SW 1271 (cell line): ENCODE measurements around the gene TMEM253.
A peak's percentile ranks its signal among the peaks of the same experiment; 100 is the strongest.

Source experiments
- DNase-seq, 2 experiments: peaks; one replicate each; lab custom pipeline; 2025; lab: John Stamatoyannopoulos, UW

TMEM253 gene

GRCh38 chr14:21105095-21105494 is 4.2 kb downstream of the TMEM253 start:
- no peak for DNase-seq

DNA sequence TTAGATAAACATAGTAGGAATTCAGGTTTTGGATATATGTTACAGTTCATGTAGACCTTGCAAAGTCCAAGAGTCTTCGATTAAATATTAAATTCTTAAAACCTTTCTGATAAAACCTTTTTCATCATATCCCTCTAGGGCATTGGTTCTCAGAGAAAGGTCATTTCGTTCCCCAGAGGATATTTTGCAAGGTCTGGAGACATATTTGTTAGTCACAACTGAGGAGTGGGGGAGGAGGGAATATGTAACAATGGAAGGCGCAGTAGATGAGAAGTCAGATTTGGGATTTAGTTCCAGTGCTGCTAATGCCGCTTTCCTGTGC is 5.3 kb downstream of the TMEM253 start:
- no peak for DNase-seq

DNA sequence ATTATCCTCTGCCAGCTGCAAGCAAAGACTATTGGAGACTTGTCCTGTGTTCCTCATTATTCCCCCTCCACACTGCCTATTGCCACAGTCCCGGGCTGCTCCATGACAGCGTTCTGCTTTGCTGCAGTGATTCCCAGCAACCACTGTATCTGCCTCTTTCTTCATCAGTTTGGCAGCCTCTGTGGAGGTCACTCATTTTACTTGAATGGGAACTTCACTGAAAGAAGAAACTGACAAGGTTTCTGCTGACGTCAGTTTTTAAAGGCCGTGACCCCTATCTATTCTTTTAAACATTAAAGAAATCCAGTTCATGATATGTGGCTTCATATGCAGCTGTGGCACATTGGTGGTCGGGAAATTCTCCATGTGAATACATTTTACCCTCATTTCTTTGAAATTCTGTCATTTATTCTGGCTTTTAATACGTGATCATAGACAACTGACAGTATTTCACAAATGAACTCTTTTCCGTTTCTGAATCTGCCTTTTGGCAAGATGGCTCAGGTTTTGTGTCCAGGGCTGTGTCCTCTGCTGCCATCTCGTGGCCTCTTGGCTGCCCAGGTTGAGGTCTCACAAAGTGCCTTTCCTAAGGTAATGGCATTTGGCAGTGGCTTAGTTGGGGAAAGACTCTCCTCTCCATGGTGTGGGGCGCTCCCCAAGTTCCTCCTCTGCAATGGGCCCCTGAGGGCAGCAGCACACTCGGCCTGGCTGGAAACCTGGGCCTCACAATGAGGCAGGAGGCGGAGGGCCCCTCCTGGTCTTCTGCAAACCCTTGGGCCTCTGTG is 5.8 kb downstream of the TMEM253 start:
- DNase-seq = peak; percentile 36 to 74

- no peak for DNase-seq
Observed at GRCh38 chr14:21107283-21107800, 6.5 kb downstream of the TMEM253 start.

GRCh38 chr14:21108791-21109190 is 7.9 kb downstream of the TMEM253 start:
- no peak for DNase-seq

GRCh38 chr14:21109377-21110138 is 8.7 kb downstream of the TMEM253 start:
- DNase-seq = no peak

- no peak for DNase-seq
Observed at GRCh38 chr14:21112255-21112654, 11.4 kb downstream of the TMEM253 start.

DNA sequence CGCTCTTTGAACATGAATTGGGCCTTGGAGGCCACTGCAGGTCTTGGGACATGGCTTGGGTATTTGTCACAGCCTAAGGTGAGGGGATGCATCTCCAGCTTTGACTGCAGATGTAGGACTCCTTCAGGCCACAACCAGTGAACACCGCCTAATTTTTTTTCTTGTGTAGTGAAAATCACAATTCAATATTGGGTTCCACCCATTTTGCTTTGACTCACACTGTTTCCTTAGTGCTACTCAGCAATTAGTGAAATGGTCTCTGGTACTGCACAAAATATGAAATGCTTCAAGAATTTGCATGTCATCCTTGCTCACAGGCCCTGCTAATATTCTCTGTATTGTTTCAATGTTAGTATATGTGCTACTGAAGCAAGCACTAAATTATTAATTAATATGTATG is 12.5 kb downstream of the TMEM253 start:
- no peak for DNase-seq

DNA sequence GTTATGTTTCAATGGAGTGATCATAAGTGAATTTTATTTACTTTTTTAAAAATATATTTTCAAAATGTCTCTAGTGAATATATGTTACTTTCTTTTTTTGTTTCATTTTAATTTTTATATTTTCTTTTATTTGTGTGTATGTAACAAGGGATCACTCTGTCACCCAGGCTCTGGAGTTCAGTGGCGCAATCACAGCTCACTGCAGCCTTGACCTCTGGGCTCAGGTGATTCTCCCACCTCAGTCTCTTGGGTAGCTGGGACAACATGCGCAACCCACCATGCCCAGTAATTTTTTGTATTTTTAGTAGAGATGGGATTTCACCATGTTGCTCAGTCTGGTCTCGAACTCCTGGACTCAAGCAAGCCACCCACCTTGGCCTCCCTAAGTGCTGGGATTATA is 18.1 kb downstream of the TMEM253 start:
- no peak for DNase-seq

GRCh38 chr14:21120686-21121085 is 19.8 kb downstream of the TMEM253 start:
- no peak for DNase-seq

- no peak for DNase-seq
Observed at GRCh38 chr14:21121122-21121521, 20.3 kb downstream of the TMEM253 start.

DNA sequence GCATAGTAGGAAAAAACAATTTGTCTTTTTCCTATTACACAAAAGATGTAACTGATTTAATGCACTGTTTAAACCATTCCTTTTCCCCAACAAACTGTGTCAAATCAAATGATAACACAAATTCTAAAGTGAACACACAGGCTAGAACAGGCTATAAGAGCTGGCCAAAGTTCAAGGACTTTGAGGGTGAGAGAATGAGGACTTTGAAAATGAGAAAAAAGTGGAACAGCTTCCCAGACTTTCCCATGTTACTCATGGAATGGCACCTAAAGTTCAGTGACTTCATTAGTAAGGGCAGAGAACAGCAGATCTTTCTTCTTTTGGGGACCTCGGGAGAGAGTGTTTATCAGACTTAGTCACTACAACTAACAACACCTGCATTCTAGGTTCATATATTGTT is 22.6 kb downstream of the TMEM253 start:
- DNase-seq = no peak

GRCh38 chr14:21133901-21134300 is 33.0 kb downstream of the TMEM253 start:
- DNase-seq = no peak

- peak in 1 of 2 experiments; percentile 27 for DNase-seq
Observed at GRCh38 chr14:21136024-21136423, 35.2 kb downstream of the TMEM253 start.

DNA sequence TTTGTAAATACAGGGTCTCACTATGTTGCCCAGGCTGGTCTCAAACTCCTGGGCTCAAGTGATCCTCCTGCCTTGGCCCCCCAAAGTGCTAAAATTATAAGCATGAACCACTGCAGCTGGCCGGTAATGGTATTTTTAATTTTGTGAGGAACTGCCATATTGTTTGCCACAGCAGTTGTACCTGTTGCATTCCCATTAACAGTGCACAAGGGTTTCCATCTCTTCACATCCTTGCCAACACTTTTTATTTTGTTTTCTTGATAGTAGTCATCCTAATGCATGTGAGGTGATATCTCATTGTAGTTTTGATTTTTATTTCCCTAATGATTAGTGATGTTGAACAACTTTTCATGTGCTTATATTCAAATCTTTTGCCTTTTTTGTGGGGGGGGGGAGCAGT is 41.5 kb downstream of the TMEM253 start:
- DNase-seq = no peak

DNA sequence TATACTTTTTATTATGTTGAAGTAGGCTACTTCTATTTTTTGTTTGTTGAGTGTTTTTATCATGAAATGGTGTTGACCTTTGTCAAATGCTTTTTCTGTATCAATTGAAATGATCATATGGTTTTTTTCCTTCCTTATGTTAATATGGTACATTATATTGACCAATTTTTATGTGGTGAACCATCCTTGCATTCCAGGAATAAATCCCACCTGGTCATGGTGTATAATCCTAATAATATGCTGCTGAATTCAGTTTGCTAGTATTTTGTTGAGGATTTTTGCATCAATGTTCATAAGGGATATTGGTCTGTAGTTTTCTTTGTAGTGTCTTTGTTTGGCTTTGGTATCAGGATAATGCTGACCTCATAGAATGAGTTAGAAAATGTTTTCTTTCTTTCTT is 44.6 kb downstream of the TMEM253 start:
- DNase-seq = no peak

GRCh38 chr14:21149641-21150367 is 48.9 kb downstream of the TMEM253 start:
- DNase-seq = no peak
